GM18511 (cell line): ENCODE data around the gene DYNLT1.
"Not testable (repeated sequence)": the region's sequence is repeated elsewhere in the genome, so short reads cannot be mapped to it uniquely, and the experiment has no call there.

Experiments used
- ATAC-seq: cut with Tn5 transposase; IDR thresholded peaks from one replicate; pipeline ENCODE4 v1.9.1; 2021; ENCODE audit warnings: mild to moderate bottlenecking, moderate library complexity; ENCODE audit not compliant: unreplicated experiment

Gene DYNLT1

GRCh38 chr6:158624684-158625682 lies 19.6 kb downstream of the DYNLT1 start:
- no peak for ATAC-seq

DNA sequence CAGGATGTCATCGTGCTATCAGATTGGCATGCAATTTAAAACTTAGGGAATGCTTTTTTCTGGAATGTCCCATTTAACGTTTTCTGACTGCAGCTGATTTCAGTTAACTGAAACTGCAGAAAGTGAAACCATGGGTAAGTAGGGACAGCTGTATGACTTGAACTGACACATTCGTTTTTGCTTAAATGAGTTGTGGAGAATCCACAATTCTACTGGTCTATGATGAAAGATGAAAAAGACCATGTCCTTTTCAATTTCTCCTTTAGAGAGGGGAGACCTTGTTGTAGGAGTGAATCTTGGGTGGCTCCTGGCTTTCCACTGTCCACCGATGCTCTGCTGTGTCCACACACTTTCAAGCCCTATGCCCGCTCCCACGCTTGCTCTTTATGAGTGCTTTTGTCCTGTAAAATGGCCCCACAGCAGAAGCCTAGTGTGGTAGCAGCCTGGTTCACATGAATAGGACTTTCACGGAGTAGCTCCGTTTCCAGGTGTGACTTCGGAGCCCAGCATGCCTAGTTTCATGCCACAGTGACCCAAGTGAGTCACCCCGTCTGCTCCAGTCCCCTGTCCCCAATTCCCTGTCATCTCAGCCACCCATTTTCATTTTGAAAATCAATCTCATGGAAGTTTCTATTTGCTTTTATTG lies 21.9 kb downstream of the DYNLT1 start:
- no peak for ATAC-seq

DNA sequence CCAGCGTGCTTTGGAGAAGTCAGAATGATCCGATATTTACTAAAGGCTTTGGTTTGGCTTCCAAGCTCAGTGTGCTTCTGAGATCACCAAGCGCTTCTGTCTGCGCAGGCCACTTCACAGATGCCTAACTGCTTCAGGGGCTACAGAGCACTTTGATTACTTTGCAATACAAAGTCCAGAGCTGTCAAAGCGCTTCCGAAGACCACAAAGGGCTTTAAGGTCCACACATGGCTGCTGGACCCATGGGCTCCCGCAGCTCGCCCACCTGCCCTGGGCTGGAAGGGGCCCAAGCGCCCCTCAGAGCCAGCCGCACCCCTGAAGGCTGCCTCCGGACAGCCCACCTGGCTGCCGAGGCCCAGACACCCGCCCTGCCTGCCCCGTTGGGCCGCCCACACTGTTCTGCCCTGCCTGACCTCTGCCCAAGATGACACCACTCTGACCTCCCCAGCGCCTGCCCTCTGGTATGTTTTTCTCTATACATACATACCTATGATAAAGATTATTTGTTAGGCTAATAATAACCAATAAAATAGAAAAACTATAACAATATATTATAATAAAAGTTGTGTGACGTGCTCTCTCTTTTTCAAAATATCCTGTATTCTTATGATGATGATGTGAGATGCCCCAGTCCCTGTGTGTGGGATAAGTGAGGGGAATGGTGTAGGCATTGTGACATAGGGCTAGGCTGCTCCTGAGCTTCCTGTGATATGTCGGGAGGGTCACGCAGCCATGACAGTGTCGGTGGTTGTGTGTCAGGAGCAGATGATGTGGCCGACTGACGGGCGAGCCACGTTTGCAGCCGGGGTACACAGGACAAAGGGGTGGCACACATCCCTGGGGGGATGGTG lies 22.6 kb downstream of the DYNLT1 start:
- ATAC-seq = no peak

- ATAC-seq = no peak
Measured at GRCh38 chr6:158620963-158621693, 23.4 kb downstream of the DYNLT1 start.

GRCh38 chr6:158619922-158620801 lies 24.4 kb downstream of the DYNLT1 start:
- no peak for ATAC-seq

DNA sequence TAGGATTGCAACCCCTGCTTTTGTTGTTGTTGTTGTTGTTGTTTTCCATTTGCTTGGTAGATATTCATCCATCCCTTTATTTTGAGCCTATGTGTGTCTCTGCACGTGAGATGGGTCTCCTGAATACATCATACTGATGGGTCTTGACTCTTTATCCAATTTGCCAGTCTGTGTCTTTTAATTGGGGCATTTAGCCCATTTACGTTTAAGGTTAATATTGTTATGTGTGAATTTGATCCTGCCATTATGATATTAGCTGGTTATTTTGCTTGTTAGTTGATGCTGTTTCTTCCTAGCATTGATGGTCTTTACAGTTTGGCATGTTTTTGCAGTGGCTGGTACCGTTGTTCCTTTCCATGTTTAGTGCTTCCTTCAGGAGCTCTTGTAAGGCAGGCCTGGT lies 26.3 kb downstream of the DYNLT1 start:
- ATAC-seq = not testable (repeated sequence)

GRCh38 chr6:158614606-158615005 lies 29.9 kb downstream of the DYNLT1 start:
- not testable (repeated sequence) for ATAC-seq

- ATAC-seq = no peak
Measured at GRCh38 chr6:158611541-158612370, 32.8 kb downstream of the DYNLT1 start.

DNA sequence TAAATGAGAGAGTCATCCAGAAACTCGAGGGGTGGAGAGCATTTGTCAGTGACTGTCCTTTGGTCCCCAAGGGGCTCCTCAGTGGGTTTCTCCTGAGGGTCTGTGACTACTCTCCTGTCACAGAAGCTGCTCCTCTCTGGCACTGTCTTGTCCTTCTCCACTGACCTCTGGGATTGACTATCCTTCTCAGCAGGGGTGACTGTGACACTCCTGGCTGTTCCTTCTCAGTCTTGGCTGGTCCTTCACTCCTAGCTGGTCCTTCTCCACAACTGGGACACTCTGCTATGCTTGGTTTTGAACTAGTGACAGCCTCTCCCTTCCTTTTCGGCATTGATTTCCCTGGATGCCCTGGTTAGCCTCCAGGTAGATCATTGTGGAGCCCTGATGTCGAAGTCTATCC lies 33.5 kb downstream of the DYNLT1 start:
- no peak for ATAC-seq

DNA sequence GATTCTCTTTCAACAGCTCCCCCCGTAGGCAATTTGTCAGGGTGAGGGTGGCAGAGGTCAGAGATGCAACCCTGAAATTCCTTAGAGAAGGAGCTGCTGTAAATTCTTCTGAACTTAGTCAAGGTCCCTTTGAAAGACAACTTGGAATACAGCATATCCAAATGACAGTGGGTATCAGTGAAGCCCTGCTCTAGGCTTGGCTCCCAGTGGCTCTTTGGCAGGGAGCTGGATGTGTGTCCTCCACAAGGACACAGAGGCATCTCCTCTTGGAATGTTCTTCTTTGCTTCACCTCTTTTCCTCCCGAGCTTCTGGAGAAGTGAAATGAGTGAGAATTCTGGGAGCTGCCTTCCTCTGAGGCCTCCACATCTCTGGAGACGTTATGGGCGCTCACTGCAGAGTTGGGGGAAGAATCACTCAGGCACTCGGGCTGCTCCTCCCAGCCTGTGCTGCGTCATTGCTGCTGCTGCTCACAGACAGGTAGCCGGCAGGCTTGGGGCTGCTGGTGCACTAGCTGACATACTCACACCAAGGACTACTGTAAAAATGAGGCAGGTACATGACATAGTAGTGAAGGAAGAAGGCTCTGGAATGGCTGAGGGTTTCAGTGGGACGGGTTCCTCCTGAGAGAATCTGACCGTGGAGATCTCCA lies 34.1 kb downstream of the DYNLT1 start:
- ATAC-seq = no peak

DNA sequence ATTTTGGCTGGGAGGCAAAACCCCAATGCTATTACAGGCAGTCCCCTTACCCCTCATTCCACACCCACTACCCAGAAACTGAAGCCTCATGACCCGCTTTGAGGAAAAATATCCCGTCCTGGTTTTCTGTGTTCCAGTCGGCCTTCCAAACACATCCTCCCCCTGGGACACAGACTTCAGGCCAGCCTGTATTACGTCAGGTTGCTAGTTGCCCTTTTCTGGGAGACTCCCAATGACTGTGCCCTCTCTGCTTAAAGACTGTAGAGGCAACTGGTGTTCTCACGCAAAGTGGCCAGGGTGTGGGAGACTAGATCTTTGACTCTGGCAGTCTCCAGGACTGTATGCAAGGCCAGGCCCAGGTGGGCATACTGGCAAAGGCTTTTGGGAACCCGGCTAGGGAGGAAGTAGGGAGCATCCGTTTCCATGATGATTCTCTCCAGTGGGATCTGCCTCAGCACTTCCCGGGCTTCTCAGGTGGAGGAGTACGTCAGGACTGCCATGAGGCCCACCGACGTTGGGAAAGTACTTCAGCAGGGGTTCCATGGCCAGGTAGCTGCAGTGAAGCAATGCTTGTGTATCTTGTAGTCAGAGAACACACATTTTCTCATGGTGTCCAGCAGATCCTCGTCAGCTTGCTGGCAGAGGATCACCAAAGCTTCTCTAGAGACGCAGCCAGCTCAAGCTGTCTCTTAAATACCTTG lies 34.9 kb downstream of the DYNLT1 start:
- ATAC-seq = no peak

DNA sequence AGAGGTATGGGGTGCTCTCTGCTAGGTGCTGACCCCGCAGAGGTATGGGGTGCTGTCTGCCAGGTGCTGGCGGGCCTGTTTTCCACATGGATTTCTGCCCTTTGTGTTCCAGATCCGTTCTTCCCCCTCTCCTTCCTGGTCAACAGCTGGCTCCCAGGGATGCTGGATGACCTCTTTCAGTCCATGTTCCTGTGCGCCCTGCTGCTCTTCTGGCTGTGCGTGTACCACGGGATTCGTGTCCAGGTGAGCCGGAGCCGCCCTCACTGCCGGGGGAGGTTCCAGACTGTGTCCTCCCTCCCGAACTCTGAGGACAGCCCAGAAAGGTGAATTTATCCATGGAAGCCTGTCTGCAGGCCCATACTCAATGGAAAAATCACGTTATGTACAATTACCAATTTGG lies 36.3 kb downstream of the DYNLT1 start:
- ATAC-seq = no peak

DNA sequence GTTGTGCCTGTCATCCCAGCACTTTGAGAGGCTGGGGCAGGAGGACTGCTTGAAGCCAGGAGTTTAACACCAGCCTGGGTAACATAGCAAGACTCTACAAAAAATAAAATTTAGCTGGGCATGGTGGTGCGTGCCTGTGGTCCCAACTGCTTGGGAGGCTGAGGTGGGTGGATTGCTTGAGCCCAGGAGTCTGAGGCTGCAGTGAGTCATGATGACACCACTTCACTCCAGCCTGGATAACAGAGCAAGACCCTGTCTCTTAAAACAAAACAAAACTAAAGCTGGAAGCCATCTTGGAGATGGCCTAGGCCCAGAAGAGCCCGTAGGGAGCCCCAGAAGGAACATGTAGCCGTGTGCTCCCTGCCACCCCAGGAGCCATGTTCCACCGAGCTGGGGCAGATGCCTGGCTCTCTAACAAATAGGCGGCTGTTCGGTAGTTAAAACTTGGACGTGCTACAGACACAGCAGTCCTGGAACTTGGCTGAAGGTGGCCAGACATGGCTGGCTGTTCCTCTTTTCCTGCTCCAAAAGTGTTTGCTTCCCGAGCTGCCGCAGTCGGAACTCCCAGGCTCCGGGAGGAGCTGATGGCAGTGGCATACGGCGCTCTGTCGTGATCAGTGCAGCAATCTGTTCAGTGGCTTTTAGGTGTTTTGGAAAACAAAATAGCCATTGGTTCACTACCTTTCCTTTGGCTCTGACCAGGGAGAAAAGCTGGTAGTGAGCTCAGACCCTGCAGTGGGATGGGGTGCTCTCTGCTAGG lies 37.0 kb downstream of the DYNLT1 start:
- ATAC-seq = no peak

- ATAC-seq = no peak
Measured at GRCh38 chr6:158606935-158607334, 37.6 kb downstream of the DYNLT1 start.

DNA sequence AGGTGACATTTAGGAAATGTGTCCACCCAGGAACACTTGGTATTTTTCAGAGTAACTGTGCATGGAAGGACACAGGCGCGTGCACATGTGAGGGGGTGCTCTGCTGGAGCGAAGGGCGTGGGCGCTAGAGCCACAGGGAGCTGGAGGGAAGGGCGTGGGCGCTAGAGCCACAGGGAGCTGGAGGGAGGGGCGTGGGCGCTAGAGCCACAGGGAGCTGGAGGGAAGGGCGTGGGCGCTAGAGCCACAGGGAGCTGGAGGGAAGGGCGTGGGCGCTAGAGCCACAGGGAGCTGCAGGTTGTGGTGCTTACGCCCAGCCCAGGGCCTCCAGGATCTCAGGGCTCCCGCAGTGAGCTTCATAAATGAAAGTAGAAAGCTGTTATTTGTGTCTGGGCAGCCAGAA lies 38.5 kb downstream of the DYNLT1 start:
- ATAC-seq = not testable (repeated sequence)

- ATAC-seq = no peak
Measured at GRCh38 chr6:158605266-158605878, 39.2 kb downstream of the DYNLT1 start.
